GM21576 (cell line): ENCODE results near the gene SGSM1.

Experiments
- ATAC-seq: cut with Tn5 transposase; IDR thresholded peaks from one replicate; pipeline ENCODE4 v1.9.1; 2021; ENCODE audit warnings: mild to moderate bottlenecking, moderate library complexity; ENCODE audit not compliant: unreplicated experiment

The SGSM1 gene

GRCh38 chr22:24948356-24949202 is 142.6 kb downstream of the SGSM1 start:
- ATAC-seq, result no peak

GRCh38 chr22:24950272-24950902 is 144.4 kb downstream of the SGSM1 start:
- no peak for ATAC-seq

GRCh38 chr22:24951942-24952836 is 146.2 kb downstream of the SGSM1 start, which contains the start of gene KIAA1671:
KIAA1671 (plus strand) TSS chr22:24952716; CDS start chr22:25028000, 75,284 bp downstream.
- ATAC-seq, result peak; percentile 80

- ATAC-seq, result no peak
Measured at GRCh38 chr22:24952837-24953383, 146.9 kb downstream of the SGSM1 start.

GRCh38 chr22:24953384-24954113 is 147.5 kb downstream of the SGSM1 start:
- no peak for ATAC-seq

GRCh38 chr22:24954114-24954463 is 148.1 kb downstream of the SGSM1 start:
- ATAC-seq, result no peak

GRCh38 chr22:24954856-24955255 is 148.8 kb downstream of the SGSM1 start:
- ATAC-seq, result no peak

- no peak for ATAC-seq
Measured at GRCh38 chr22:24957043-24957442, 151.0 kb downstream of the SGSM1 start.

GRCh38 chr22:24961217-24961844 is 155.3 kb downstream of the SGSM1 start:
- no peak for ATAC-seq

- ATAC-seq, result no peak
Measured at GRCh38 chr22:24962094-24962493, 156.1 kb downstream of the SGSM1 start.

GRCh38 chr22:24962835-24963234 is 156.8 kb downstream of the SGSM1 start:
- ATAC-seq, result no peak

GRCh38 chr22:24964441-24964840 is 158.4 kb downstream of the SGSM1 start:
- no peak for ATAC-seq

- no peak for ATAC-seq
Measured at GRCh38 chr22:24965822-24966626, 160.0 kb downstream of the SGSM1 start.

- no peak for ATAC-seq
Measured at GRCh38 chr22:24968066-24968561, 162.1 kb downstream of the SGSM1 start.

GRCh38 chr22:24969560-24970301 is 163.7 kb downstream of the SGSM1 start:
- no peak for ATAC-seq

GRCh38 chr22:24972369-24972768 is 166.4 kb downstream of the SGSM1 start:
- no peak for ATAC-seq

GRCh38 chr22:24973872-24974271 is 167.9 kb downstream of the SGSM1 start:
- no peak for ATAC-seq

- ATAC-seq, result no peak
Measured at GRCh38 chr22:24975125-24975640, 169.2 kb downstream of the SGSM1 start.
